HPDE6-E6E7 (cell line): ENCODE data around the gene GATC.

Experiments used
- DNase-seq: peaks from one replicate; pipeline ENCODE4 v3.0.0; 2011; ENCODE audit warnings: missing footprints; ENCODE audit errors: extremely low spot score

Gene GATC

GRCh38 chr12:120445911-120446843, at the start of gene GATC, which contains the start of gene TRIAP1:
TSS of gene GATC (plus strand) at chr12:120446444. CDS start at chr12:120446481, 37 bp downstream.
TSS of gene TRIAP1 (minus strand) at chr12:120446384. CDS start at chr12:120446372, 12 bp downstream.
- peak; percentile 71 for DNase-seq

GRCh38 chr12:120397824-120398540, 48.3 kb upstream of the GATC start:
- no peak for DNase-seq

GRCh38 chr12:120399531-120399930, 46.7 kb upstream of the GATC start:
- no peak for DNase-seq

GRCh38 chr12:120402217-120402616, 44.0 kb upstream of the GATC start:
- no peak for DNase-seq

- DNase-seq, result no peak
Observed at GRCh38 chr12:120403869-120404268, 42.4 kb upstream of the GATC start.

GRCh38 chr12:120404271-120404670, 42.0 kb upstream of the GATC start:
- DNase-seq, result no peak

GRCh38 chr12:120406069-120406468, 40.2 kb upstream of the GATC start:
- no peak for DNase-seq

GRCh38 chr12:120406553-120406952, 39.7 kb upstream of the GATC start:
- no peak for DNase-seq

GRCh38 chr12:120408771-120409170, 37.5 kb upstream of the GATC start:
- DNase-seq, result no peak

GRCh38 chr12:120412421-120412820, 33.8 kb upstream of the GATC start:
- DNase-seq, result no peak

GRCh38 chr12:120413901-120414695, 32.1 kb upstream of the GATC start:
- DNase-seq, result no peak

- DNase-seq, result no peak
Observed at GRCh38 chr12:120416490-120417216, 29.6 kb upstream of the GATC start.

- DNase-seq, result no peak
Observed at GRCh38 chr12:120417917-120418580, 28.2 kb upstream of the GATC start.

- no peak for DNase-seq
Observed at GRCh38 chr12:120421701-120422100, 24.5 kb upstream of the GATC start.

- no peak for DNase-seq
Observed at GRCh38 chr12:120422892-120423456, 23.3 kb upstream of the GATC start.

GRCh38 chr12:120425797-120426196, 20.4 kb upstream of the GATC start:
- DNase-seq, result no peak

- DNase-seq, result no peak
Observed at GRCh38 chr12:120428597-120429229, 17.5 kb upstream of the GATC start.

GRCh38 chr12:120429368-120429767, 16.9 kb upstream of the GATC start:
- DNase-seq, result no peak

- DNase-seq, result no peak
Observed at GRCh38 chr12:120432772-120433525, 13.3 kb upstream of the GATC start.
